Middle frontal gyrus (tissue), 1 donor: Measurements from ENCODE around the gene KLHL6.

Experiments used
- DNase-seq: peaks from one replicate; pipeline ENCODE4 v3.0.0-alpha.2; 2015; ENCODE audit warnings: low spot score; ENCODE audit errors: extremely low spot score

KLHL6 gene

DNA sequence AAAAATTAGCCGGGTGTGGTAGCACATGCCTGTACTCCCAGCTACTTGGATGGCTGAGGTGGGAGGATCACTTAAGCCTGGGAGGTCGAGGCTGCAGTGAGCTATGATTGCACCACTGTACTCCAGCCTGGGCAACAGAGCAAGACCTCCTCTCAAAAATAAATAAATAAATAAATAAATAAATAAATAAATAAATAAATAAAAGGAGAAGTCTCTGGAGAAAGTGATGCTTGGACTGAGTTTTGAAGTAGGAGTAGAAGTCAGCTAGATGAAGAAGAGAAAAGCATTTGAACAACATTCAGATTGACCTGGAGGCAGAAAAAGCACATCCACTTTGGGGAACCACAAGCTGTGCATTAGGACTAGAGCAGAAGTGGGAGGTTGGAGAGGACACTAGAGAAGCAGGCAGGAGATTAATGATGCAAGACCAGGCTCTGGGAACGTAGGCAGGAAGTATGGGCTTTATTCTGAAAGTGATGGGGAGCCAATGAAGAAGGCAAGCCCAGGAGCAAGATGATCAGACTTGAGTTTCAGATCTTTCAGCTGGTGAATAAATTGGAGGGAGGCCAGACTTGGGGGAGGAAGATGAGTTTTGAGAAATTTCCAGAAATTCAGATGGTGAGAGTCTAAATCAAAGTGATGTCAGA lies 48.7 kb downstream of the KLHL6 start:
- DNase-seq, result no peak

DNA sequence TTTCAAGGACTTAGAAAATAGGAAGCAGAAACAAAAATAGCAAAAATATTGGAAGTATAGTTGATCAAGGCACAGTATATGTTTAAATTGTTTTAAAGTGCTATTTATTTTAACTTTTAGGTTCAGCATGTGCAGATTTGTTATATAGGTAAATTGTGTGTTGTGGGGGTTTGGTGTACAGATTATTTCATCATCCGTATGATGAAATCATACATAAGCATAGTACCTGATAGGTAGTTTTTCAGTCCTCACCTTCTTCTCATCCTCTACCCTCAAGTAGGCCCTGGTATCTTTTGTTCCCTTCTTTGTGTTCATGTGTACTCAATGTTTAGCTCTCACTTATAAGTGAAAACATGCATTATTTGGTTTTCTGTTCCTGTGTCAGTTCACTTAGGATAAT lies 50.9 kb downstream of the KLHL6 start:
- DNase-seq, result no peak

DNA sequence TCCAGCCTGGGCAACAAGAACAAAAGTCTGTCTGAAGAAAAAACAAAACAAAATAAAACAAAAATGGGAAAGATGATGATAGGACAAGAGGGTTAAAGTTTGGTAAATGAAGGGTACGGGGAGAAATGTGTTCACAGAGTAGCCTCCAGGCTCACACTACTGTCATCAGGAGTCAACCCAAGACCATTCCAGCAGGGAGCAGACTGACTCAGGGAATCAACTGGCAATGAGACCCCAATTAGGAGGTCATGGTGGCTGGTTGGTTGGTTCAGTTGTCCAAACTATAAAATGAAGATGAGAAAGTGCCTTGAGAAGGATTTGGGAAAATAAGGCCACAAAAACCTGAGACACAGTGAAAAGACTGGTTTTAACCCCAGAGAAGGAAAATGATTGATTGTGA lies 51.8 kb downstream of the KLHL6 start:
- DNase-seq, result no peak

DNA sequence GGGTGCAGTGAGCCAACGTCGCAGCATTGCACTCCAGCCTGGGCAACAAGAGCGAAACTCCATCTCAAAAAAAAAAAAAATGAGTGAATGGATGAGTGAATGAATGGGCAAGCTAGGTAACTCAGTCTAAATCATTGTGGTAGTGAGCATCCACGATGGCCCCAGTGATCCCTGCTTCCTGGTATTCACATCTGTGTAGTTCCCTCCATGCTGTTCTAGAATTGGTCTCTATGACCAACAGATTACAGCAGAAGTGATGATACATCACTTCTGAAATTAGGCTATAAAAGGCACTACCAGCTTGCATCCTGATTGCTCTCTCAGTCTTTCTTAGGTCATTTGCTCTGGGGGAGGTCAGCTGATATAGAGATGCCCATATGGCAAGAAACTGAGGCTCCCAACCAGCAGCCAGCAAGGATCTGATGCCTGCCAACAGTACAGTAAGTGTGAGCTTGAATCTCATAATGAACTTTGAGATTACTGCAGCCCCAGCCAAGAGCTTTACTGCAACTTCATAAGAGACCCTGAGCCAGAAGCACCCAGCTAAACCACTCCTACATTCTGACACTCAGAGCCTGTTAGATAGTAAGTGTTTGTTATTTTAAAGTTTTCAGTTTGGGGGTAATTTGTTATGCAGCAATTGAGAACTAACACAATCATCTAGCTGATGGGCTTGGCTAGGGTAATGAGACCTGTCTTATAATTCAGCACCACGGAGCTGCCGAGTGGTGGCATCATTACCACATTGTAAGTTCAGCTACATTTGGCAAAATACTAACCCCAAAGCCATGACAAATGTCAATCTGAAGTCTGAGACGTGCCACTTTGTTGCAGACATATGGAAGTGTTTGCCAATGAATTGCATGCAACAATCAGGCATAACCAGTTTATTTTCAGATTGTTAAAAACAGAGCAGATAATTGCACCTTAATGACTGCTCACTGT lies 53.0 kb downstream of the KLHL6 start:
- peak; percentile 65 for DNase-seq

DNA sequence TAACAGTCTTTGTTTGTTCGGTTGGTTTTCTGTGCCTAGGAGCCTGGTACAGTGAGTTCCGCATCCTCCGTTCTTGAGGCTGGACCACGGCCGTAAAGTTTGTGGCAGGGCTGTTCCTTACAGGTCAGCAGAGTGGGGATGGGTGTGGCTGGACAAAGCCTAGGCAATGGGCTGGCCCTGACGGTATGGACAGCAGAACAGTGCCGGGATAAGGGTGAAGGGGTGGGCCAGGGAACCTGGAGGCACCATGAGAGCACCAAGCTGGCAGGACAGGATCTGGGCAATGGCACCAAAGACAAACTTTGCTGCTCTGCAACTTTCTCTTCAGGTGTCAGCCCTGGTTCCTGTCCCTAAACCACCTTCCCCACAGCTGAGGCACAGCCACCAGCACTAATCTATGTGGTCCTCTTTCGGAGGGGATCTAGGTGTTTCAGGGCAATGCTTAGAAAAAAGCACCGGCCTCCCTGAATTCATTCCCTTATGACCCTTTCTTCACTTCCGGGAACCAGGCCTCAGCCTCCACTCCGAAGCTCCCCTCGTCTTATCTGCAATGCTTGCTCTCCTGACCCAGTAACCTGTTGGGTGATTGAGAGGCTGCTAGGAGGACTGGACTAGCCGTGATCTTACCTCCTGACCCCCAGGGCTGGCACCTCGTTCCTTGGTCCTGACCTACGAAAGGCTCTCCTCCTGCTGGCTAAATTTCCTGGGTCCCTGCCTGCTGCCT lies 54.4 kb downstream of the KLHL6 start:
- DNase-seq, result no peak

- DNase-seq, result no peak
These were observed 55.2 kb downstream of the KLHL6 start for GRCh38 chr3:183500319-183500718.

GRCh38 chr3:183498634-183499033 lies 56.9 kb downstream of the KLHL6 start:
- no peak for DNase-seq

DNA sequence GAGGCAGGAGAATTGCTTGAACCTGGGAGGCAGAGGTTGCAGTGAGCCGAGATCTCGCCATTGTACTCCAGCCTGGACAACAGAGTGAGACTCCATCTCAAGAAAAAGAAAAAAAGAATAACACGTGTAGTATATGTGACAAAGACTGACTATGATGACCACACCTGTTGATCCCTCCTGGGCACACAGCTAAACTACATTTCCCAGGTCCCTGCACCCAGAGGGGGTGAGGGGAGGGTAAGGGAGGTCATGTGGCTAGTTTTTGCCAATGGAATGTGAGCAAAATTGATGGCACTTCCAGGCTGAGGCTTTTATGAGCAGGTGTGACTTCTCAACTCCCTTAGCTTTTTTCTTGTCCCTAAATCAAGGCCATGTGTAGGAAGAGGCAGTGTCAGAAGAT lies 58.2 kb downstream of the KLHL6 start:
- DNase-seq, result no peak

- no peak for DNase-seq
These were observed 59.2 kb downstream of the KLHL6 start for GRCh38 chr3:183496311-183496710.

GRCh38 chr3:183494341-183494740 lies 61.2 kb downstream of the KLHL6 start:
- no peak for DNase-seq

- no peak for DNase-seq
These were observed 62.0 kb downstream of the KLHL6 start for GRCh38 chr3:183493296-183494045.

GRCh38 chr3:183492849-183493179 lies 62.7 kb downstream of the KLHL6 start:
- DNase-seq, result no peak

GRCh38 chr3:183491923-183492848 lies 63.3 kb downstream of the KLHL6 start:
- no peak for DNase-seq

DNA sequence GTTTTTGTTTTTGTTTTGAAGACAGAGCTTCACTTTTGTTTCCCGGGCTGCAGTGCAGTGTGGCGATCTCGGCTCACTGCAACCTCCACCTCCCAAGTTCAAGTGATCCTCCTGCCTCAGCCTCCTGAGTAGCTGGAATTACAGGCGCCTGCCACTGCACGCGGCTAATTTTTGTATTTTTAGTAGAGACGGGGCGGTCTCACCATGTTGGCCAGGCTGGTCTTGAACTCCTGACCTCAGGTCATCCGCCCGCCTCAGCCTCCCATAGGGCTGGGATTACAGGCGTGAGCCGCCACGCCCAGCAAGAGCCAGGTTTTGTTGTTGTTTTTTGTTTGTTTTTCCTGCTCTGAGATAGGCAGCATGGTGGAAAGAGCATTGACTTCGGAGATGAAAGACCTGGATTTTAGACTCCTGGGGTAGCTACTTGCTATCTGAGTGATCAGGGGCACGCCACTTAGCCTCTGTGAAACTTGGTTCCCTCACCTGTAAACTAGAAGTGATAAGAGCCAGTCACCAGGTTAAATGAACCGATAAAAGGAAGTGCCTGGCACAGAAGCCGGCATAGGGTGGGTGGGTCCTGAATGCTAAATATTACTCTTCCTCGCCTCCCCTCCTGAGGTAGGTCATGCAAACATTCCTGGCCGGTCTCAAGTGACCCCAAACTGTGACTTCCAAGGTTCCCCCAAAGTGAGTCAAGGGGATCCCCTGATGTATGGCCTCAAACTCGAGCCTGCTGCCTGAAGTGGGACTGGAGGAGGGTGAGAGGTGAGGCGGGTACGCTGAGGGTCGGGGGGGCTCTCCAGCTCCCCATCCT lies 64.2 kb downstream of the KLHL6 start:
- no peak for DNase-seq

DNA sequence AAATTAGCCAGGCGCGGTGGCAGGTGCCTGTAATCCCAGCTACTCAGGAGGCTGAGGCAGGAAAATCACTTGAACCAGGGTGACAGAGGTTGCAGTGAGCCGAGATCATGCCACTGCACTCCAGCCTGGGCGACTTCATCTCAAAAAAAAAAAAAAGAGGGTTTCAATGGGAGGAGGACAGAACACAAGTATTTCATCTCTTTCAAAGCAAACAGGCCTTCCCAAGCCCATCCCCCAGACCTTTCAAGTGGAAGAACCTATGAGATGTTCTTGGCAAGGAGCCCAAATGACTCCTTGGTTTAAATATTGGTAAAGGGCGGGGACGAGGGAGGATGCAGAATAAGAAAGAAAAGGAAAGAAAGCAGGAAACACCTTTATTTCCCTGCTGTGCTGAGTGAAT lies 64.9 kb downstream of the KLHL6 start:
- no peak for DNase-seq

- DNase-seq, result no peak
These were observed 65.3 kb downstream of the KLHL6 start for GRCh38 chr3:183490211-183490601.

GRCh38 chr3:183489455-183490210 lies 65.9 kb downstream of the KLHL6 start:
- DNase-seq, result no peak

GRCh38 chr3:183488343-183488742 lies 67.2 kb downstream of the KLHL6 start:
- DNase-seq, result no peak

DNA sequence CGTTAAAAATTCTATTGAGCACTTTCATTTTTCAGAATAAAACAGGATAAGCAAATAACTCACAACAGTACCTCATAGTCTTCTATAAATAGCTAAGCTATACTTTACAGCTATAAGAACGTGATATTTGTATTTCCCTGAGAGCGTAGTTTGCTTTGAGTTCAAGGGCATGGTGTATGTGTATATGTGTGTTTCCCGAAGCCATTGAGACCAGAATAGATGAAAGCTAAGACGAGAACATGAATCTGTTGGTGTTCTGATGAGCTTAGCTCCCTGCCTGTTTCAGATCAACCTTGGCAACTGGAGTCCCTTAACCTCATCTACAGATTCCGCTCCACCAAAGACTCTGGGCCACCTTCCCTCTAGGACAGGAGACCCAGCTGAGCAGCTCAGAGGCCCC lies 67.6 kb downstream of the KLHL6 start:
- DNase-seq, result no peak
